Upper lobe of left lung (tissue), 4 donors: ENCODE results near the gene COL4A6.

ENCODE experiments used
- CTCF ChIP-seq, 6 experiments: fragments of 450-650 bp in 4 of 6; fragments of 200-600 bp in 2 of 6; sonication (generic) in 2 of 6; IDR thresholded peaks; one replicate each; pipeline ENCODE4 v1.5.1; 2016 to 2019; ENCODE audit warnings: antibody characterized with exemption in 6 of 6
- POLR2A ChIP-seq, 4 donors: fragments of 450-650 bp; IDR thresholded peaks; one replicate each; pipeline ENCODE4 v1.5.1; 2016 to 2017; ENCODE audit warnings: antibody characterized with exemption in 4 of 4, mild to moderate bottlenecking in 2 of 4
- POLR2AphosphoS5 ChIP-seq, 2 donors: sonication (generic); formaldehyde crosslinking; IDR thresholded peaks; one replicate each; pipeline ENCODE4 v1.5.1; 2017; ENCODE audit warnings: antibody characterized with exemption in 2 of 2

- TF ChIP-seq POLR2AphosphoS5 (IDR thresholded peaks at IDR 0.05) (no peak), CTCF (IDR thresholded peaks at IDR 0.05) (no peak), POLR2A (IDR thresholded peaks at IDR 0.05) (no peak)
Measured at GRCh38 chrX:108349210-108349609, 89.0 kb downstream of the COL4A6 start.
